Heart left ventricle (tissue), 13 donors: ENCODE results near the gene NOS2.

Experiments used
- POLR2A ChIP-seq, 2 donors: fragments of 450-650 bp; IDR thresholded peaks; one replicate each; pipeline ENCODE4 v1.6.1; 2017; ENCODE audit warnings: antibody characterized with exemption in 2 of 2, mild to moderate bottlenecking in 2 of 2, moderate library complexity in 2 of 2
- TF ChIP-seq, protein P1 (sequence below), 12 donors: fragments of 200-600 bp; sonication (generic) in 4 of 12; IDR thresholded peaks; one replicate each; pipeline versions ENCODE4 v1.5.0 to v1.8.0; 2018 to 2022; ENCODE audit warnings: antibody characterized with exemption in 12 of 12, mild to moderate bottlenecking in 5 of 12
- donor health status: ischemic (EF 13 %, LVEDD 7.1; RV severe dilation, severe dysfunction).
- donor health status: DM: no; HTN: yes; CAD: no.
- donor health status: DM: no; HTN: no; CAD: no.
- donor health status: ischemic (EF 25% LVEDD 6.9; RV normal size, moderate dysfunction).
- donor health status: ischemic (EF 25% LVEDD 5.7; RV mildly dilated, moderate dysfunction).
- donor health status: ischemic (EF 35%, LVEDD 5.7; RV mildly dilated, moderate dysfunction).
- donor health status: nonischemic (EF 11% LVEDD 7.7; RV severe dilation, severe dysfunction).
- donor health status: DM: yes; HTN: yes; CAD: no.
- donor health status: PGD.
- donor health status: ischemic (EF 29% LVEDD 5.4; RV normal size, mild dysfunction).
- donor health status: nonischemic (EF 23%, LVEDD 6.1; RV moderate dilation, normal function).

DNA sequence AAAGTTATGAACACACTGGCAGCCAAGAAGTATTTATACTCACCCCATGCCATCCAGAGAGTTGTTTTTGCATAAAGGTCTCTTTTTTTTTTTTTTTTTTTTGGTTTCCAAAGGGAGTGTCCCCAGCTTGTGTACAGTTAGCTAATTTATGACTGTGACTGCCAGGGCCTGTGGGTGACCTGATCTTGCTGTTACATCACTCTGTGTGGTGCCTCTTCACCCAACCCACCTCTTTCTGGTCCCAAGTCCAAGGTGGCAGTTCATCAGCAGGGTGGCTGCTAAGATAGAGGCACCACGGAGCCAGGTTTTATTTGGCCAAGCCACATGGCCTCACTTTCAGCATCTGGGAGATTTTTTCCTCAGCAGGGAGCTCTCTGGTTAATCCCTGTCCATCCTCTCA, at the start of gene NOS2:
- TF ChIP-seq, protein P1, sequence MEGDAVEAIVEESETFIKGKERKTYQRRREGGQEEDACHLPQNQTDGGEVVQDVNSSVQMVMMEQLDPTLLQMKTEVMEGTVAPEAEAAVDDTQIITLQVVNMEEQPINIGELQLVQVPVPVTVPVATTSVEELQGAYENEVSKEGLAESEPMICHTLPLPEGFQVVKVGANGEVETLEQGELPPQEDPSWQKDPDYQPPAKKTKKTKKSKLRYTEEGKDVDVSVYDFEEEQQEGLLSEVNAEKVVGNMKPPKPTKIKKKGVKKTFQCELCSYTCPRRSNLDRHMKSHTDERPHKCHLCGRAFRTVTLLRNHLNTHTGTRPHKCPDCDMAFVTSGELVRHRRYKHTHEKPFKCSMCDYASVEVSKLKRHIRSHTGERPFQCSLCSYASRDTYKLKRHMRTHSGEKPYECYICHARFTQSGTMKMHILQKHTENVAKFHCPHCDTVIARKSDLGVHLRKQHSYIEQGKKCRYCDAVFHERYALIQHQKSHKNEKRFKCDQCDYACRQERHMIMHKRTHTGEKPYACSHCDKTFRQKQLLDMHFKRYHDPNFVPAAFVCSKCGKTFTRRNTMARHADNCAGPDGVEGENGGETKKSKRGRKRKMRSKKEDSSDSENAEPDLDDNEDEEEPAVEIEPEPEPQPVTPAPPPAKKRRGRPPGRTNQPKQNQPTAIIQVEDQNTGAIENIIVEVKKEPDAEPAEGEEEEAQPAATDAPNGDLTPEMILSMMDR (IDR thresholded peaks at IDR 0.05) = no peak
- no peak for TF ChIP-seq POLR2A (IDR thresholded peaks at IDR 0.05)
